CD4-positive, alpha-beta T cell treated with Interleukin-10 for 1 hour (primary cell): Measurements from ENCODE around the gene RMND5A.

ENCODE experiments used
- DNase-seq: peaks from one replicate; pipeline ENCODE4 v3.0.0-alpha.2; 2020

Gene RMND5A

GRCh38 chr2:86769838-86770237 is 49.7 kb downstream of the RMND5A start:
- no peak for DNase-seq

GRCh38 chr2:86770816-86771301 is 50.8 kb downstream of the RMND5A start:
- DNase-seq, result no peak

GRCh38 chr2:86772611-86773010 is 52.5 kb downstream of the RMND5A start:
- DNase-seq, result no peak

DNA sequence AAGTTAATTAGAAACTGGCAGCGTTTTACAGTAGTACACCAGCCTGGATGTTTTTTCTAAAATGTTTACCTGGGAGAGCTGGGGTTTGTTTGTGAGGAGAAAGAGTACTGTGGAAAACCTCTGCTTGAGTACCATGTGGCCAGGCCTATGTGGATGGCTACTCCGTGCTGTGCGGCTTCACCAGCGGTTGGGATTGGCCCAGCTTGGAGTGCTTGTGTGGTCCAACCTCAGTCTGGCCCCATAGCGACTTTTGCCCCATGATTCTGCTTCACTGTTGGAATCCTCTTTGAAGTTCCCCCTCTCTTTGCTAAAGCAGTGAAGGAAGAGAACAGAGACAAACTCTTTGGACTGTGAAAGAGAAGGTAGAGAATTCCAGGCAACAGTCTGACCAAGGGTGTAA is 54.8 kb downstream of the RMND5A start:
- DNase-seq, result no peak

- no peak for DNase-seq
Observed at GRCh38 chr2:86775338-86775737, 55.2 kb downstream of the RMND5A start.

DNA sequence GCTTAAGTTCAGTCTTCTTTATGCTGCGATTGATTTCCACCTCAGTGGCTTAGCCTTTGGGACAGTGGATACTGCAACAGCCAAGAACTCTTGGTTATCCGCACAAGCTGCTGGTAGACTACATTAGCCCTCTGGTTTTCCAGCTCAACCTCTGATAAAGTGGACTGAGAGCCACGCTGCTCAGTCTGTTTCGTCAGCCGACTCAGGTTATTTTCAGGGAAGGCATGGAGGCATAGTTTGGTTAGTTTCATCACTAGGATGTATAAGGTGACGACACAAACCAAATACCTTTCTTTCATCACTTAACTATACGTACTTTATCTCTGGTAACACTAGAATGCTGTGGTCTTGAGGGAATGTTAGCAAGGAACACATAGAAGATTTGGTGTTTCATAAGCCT is 56.4 kb downstream of the RMND5A start:
- DNase-seq, result no peak

- no peak for DNase-seq
Observed at GRCh38 chr2:86778957-86779356, 58.9 kb downstream of the RMND5A start.

DNA sequence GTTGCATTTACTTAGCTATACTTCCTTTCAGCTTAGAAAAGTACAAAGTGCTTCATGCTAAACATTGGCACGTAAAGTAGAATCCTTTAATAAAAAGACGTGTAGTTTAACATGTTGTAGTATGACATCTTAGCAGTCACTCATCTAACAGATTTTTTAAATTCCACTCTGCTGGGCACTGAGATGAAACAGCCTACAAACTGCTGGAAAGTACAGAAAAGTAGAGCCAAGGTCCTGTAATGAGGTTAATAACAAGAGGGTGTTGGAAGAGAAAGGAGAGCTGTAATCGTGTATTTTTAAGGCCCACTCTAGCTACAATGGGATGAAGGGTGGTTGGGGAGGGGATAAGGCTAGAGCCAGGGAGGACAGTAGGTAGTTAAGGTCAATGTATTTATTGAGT is 59.9 kb downstream of the RMND5A start:
- DNase-seq, result no peak

DNA sequence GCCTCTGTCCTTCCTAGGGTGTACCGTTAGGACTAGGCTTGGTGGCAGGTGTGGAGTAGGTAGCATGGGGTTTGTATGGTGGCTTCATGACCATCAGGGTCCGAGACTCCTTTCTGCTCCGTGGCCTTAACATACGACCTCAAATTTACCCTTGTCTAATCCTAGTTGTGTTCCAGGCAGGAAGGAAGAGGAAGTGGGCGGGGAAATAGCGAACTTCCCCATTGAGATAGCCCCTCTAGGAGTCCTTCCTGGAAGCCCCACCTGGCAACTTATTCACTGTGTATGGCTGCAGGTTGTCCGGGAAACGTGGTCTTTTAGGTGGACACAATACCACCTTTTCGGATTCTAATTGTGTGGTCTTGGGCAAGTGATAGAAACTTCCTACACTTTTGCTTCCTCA is 61.3 kb downstream of the RMND5A start:
- DNase-seq, result no peak

- DNase-seq, result no peak
Observed at GRCh38 chr2:86782748-86783147, 62.7 kb downstream of the RMND5A start.

DNA sequence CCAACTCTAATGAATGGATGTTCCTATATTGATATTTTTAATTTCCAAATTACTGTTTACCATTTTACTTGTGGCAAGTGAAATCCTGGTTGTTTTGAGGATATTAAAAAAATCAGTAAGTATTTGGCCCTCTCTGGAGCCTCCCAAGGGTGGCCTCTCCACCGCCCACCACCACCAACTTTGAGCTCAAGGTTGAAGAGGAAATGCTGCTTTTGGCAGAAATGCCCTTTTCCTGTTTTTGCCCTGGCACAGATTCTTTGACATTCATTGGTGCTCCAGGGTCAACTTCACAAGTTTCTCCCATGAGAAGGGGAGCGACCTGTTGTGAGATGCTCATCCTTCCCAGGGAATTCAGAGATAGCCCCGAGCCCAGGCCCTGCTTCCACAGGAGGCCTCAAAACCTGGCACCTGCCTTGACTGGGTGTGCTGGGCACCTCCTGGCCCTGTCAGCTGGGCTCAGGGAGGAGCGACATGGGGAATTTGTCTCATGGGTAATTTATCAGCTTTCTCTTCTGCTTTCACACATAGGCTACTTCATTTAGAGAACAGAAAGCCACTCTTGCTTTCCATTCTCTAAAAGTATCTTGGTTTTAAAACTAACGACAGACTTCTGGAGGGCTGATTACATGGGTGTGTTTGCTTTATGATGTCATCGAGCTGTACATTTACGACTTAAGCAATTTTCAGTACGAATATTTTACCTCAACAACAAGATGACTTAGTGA is 63.7 kb downstream of the RMND5A start:
- no peak for DNase-seq

DNA sequence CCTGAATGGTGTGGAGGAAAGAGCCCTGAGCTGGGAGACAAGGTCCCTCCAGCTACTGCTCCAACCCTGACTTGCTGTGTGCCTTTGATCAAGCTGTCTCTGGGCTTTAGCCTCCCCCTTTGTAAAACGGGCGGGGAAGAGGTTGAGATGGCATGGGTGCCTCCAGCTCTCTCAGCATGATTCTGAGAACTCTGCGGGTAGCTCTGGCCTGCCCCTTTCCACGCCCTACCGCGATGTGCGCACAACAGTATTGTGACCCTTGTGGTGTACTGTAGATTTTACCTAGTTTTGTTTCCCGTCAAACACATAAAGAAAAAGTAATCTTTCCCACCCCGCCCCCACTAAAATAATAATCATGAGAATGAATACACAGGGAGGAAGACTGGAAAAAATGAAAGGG is 65.4 kb downstream of the RMND5A start:
- DNase-seq, result peak; percentile 82

GRCh38 chr2:86786001-86786536 is 66.0 kb downstream of the RMND5A start:
- peak; percentile 88 for DNase-seq

GRCh38 chr2:86787736-86788135 is 67.6 kb downstream of the RMND5A start:
- peak; percentile 62 for DNase-seq

GRCh38 chr2:86788165-86788564 is 68.1 kb downstream of the RMND5A start:
- DNase-seq, result no peak

- DNase-seq, result peak; percentile 46
Observed at GRCh38 chr2:86788881-86789686, 69.0 kb downstream of the RMND5A start.

DNA sequence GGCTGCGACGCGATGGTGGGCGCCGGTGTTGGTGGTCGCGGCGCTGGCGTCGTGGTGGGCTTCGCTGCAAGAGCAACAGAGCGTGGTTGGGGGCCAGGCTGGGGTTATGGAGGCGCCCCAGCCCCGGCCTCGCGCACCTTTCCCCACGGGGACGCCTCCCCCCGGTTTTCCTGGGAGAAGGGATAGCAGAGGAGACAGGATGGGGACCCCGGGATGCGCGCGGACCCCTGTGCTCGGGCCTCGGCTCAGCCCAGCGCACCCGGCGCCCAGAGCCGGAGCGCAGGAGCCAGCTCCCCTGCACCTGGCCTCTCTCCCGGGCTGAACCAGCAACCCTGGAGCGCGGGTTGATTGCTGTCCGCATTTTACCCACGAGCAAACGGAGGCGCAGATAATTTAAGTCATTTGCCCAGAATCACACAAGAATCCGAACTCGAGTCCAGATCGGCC is 69.6 kb downstream of the RMND5A start:
- DNase-seq, result no peak

DNA sequence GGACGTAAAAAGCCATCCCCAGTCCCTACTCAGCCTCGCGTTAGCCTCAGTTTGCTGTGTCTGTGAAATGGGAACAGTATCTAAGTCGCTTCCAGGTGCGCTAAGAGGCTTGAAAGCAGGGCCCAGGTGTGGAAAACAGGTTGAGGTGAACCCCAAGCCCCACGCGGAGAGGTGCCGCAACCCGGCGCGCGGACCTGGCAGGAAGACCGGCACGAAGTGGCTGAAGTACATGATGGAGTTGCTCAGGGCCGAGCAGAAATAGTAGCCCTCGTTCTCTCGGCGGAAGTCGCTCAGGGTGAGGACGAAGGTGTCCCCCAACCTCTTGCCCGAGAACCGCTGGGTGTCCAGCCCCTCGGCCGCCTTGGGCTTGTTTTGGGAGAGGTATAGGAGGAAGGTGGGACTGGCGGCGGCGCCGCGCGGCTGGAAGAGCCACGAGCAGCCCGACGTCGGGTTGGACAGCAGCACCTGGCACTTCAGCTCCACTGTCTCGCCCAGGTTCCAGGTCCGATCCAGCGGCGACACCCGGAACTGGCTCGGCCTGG is 70.1 kb downstream of the RMND5A start:
- peak; percentile 31 for DNase-seq

DNA sequence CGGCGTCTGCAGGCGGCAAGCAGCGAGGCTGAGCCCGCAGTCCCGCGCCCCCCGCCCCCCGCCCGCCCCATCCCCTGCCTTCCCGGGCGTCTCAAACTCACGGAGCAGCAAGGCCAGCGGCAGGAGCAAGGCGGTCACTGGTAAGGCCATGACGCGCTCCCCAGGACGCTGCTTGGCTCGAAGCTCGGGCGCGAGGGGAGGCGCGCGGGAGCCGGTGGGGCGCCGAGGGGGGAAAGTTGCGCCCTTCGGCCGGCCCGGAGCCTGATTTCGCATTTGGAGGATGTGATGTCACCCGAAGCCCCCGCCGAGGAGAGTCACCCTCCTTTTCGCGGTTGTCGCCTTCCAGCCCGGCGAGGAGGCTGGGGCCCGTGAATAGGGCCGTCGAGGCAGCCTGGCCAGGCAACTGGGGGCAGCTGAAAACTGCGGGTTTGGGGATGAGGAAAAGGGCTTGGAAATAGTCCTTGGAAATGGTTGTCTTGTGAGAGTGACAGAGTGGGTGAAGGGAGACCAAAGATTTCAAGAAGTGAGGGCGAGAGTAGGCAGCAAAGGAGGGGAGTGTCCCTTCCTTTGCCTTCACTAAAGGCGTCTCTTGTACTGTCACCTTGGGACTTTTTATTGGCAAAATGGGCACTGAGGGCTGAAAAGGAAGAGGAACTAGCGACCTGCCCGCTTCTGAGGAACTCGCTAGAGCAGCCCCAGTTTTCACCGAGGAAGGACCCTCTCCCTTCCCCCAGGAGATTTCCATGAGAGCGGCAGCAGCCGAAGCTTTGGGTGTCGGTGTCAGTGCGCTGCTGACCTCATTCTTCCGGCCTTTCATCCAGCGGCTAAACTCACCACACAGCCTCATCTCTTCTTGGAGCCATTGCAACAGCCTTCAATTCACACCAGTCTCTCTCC is 70.8 kb downstream of the RMND5A start, which contains the start of gene CD8A:
CD8A (minus strand) TSS at position 238 of the 897 bp plus-strand sequence; CDS start at position 150, 88 bp downstream.
- DNase-seq, result peak; percentile 76

- no peak for DNase-seq
Observed at GRCh38 chr2:86791573-86791972, 71.5 kb downstream of the RMND5A start.

DNA sequence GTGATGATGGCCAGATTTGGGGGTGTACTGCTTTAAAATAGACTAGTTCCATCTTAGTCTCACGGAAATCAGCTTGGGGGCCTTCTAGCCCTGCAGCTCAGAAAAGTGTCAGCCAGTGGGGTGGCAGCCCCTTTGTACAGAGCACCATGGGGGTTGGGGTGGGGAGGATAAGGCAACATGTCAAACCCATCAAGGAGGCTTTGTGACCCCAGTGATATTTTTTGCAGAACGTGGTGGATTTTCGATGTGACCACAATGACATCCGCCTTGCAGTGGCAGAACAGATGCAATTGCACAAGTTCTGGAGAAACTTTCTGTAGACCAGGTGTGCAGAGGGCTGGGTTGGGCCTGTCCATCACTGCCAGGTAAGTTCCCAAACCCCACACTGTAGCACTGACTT is 73.7 kb downstream of the RMND5A start:
- DNase-seq, result peak; percentile 49

DNA sequence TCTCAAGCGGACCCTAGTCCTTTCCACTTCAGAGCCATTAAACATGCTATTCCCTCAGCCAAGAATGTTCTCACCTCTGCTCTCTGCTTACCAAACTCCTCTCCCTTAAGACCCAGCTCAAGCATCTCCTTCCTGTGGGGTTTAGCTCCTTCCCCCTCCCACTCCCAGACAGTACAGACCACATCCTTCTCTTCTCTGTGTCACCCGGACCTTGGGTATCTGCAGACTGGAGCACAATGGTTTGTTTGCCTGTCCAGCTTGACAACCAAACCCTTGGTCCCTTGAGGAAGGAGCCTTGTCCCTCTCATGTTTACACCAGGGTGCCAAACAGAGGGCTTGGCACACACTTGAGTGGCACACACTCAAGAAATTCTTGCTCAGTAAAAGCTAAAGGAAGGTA is 74.8 kb downstream of the RMND5A start:
- peak; percentile 45 for DNase-seq
